Prostate gland (tissue), 2 donors: ENCODE data around the gene MED15.
"Not testable (repeated sequence)": the region's sequence is repeated elsewhere in the genome, so short reads cannot be mapped to it uniquely, and the experiment has no call there.

Experiments used
- POLR2A ChIP-seq: fragments of 450-650 bp; IDR thresholded peaks from one replicate; pipeline ENCODE4 v1.6.1; 2016; ENCODE audit warnings: antibody characterized with exemption, mild to moderate bottlenecking
- POLR2AphosphoS5 ChIP-seq: sonication (generic); formaldehyde crosslinking; IDR thresholded peaks from one replicate; pipeline ENCODE4 v1.6.1; 2017; ENCODE audit warnings: antibody characterized with exemption
- TF ChIP-seq, protein P1 (sequence below), 4 experiments: fragments of 200-600 bp in 2 of 4; fragments of 450-650 bp in 2 of 4; sonication (generic) in 2 of 4; IDR thresholded peaks; 1 replicate in 3 of 4; 2 replicates in 1 of 4; pipeline ENCODE4 v1.5.1; 2016 to 2019; ENCODE audit warnings: antibody characterized with exemption in 4 of 4, mild to moderate bottlenecking in 2 of 4, moderate library complexity in 2 of 4

DNA sequence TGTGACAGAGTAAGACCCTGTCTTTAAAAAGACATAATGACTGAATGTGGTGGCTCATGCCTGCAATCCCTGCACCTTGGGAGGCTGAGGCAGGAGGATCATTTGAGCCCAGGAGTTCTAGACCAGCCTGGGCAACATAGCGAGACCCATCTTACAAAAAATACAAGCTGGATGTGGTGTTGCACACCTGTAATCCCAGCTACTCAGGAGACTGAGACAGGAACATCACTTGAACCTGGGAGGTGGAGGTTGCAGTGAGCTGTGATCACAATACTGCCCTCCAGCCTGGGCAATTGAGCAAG, 112.4 kb downstream of the MED15 start:
- TF ChIP-seq, protein P1, sequence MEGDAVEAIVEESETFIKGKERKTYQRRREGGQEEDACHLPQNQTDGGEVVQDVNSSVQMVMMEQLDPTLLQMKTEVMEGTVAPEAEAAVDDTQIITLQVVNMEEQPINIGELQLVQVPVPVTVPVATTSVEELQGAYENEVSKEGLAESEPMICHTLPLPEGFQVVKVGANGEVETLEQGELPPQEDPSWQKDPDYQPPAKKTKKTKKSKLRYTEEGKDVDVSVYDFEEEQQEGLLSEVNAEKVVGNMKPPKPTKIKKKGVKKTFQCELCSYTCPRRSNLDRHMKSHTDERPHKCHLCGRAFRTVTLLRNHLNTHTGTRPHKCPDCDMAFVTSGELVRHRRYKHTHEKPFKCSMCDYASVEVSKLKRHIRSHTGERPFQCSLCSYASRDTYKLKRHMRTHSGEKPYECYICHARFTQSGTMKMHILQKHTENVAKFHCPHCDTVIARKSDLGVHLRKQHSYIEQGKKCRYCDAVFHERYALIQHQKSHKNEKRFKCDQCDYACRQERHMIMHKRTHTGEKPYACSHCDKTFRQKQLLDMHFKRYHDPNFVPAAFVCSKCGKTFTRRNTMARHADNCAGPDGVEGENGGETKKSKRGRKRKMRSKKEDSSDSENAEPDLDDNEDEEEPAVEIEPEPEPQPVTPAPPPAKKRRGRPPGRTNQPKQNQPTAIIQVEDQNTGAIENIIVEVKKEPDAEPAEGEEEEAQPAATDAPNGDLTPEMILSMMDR (IDR thresholded peaks at IDR 0.05), result not testable (repeated sequence)
- not testable (repeated sequence) for TF ChIP-seq POLR2AphosphoS5, POLR2A
